Upper lobe of left lung (tissue), 6 donors: ENCODE measurements around the gene TESPA1. TPM values are rescaled to one million over a fixed set of nuclear protein-coding genes. Genes with fewer than 3 reads are reported as not detected.

Source experiments
- ATAC-seq, 2 donors: fragments of 200-7000 bp; cut with Tn5 transposase; one replicate each; pipeline ENCODE4 v1.9.1; 2022; ENCODE audit warnings: mild to moderate bottlenecking in 2 of 2, moderate library complexity in 2 of 2; ENCODE audit not compliant: low FRiP score in 2 of 2
- DNase-seq, 2 donors: peaks; one replicate each; pipeline ENCODE4 v3.0.0-alpha.2; 2019 to 2020
- H3K27ac ChIP-seq, 4 donors: fragments of 200-600 bp; sonication (generic); one replicate each; pipeline ENCODE4 v1.5.1; 2016 to 2019
- H3K27me3 ChIP-seq, 4 donors: fragments of 200-600 bp; sonication (generic); one replicate each; pipeline ENCODE4 v1.5.1; 2017 to 2019
- H3K36me3 ChIP-seq, 4 donors: fragments of 200-600 bp; sonication (generic); one replicate each; pipeline ENCODE4 v1.5.1; 2016 to 2019
- H3K4me1 ChIP-seq, 4 donors: fragments of 200-600 bp; sonication (generic); one replicate each; pipeline ENCODE4 v1.5.1; 2018 to 2019
- H3K4me3 ChIP-seq, 4 donors: fragments of 200-600 bp; sonication (generic); one replicate each; pipeline ENCODE4 v1.5.1; 2017 to 2019; ENCODE audit warnings: mild to moderate bottlenecking in 2 of 4, moderate library complexity in 1 of 4
- H3K9me3 ChIP-seq, 4 donors: fragments of 200-600 bp; sonication (generic); one replicate each; pipeline ENCODE4 v1.5.1; 2018 to 2019
- CTCF ChIP-seq, 6 experiments: fragments of 450-650 bp in 4 of 6; fragments of 200-600 bp in 2 of 6; sonication (generic) in 2 of 6; IDR thresholded peaks; one replicate each; pipeline ENCODE4 v1.5.1; 2016 to 2019; ENCODE audit warnings: antibody characterized with exemption in 6 of 6
- EP300 ChIP-seq, 4 donors: sonication (generic); formaldehyde crosslinking; IDR thresholded peaks; one replicate each; pipeline ENCODE4 v1.5.1; 2017; ENCODE audit warnings: antibody characterized with exemption in 4 of 4, control low read depth in 2 of 4
- POLR2A ChIP-seq, 4 donors: fragments of 450-650 bp; IDR thresholded peaks; one replicate each; pipeline ENCODE4 v1.5.1; 2016 to 2017; ENCODE audit warnings: antibody characterized with exemption in 4 of 4, mild to moderate bottlenecking in 2 of 4
- POLR2AphosphoS5 ChIP-seq, 2 donors: sonication (generic); formaldehyde crosslinking; IDR thresholded peaks; one replicate each; pipeline ENCODE4 v1.5.1; 2017; ENCODE audit warnings: antibody characterized with exemption in 2 of 2
- WGBS, 2 donors: methylation state at CpG; one replicate each; pipeline ENCODE4 v1.1.5; 2017 to 2018; 5-methylcytosine and 5-hydroxymethylcytosine counted together
- total RNA-seq, 6 donors: library from RNA; depleted of rRNA in 4 of 6; stranded (reverse); fragments of >200 nt in 4 of 6; gene quantifications; one replicate each; pipeline versions ENCODE4 v1.1.0 to v1.2.1, GENCODE V29; 2016 to 2021
- donor health status: DM: no; HTN: no; CAD: no; lungs with moderate emphysema.
- donor health status: DM: no; HTN: yes; CAD: no; lungs with severe emphysema.

TESPA1 gene
- 10 to 100 TPM in 1 of 6 donors, 1 to 10 TPM in 5; 2.7 to 10.5 (median 4.3) TPM for total RNA-seq

- TF ChIP-seq POLR2AphosphoS5 (IDR thresholded peaks at IDR 0.05) (peak in 1 of 2 donors; percentile 21), CTCF (IDR thresholded peaks at IDR 0.05) (no peak), EP300 (IDR thresholded peaks at IDR 0.05) (no peak), POLR2A (IDR thresholded peaks at IDR 0.05) (peak in 1 of 4 donors; percentile 38)
- Histone ChIP-seq H3K27me3 (no peaks in the 10 kb centered on the region), H3K36me3 (no peaks in the 10 kb centered on the region), H3K9me3 (no peaks in the 10 kb centered on the region), H3K4me3 (peak within 1 kb of the TSS in 2 of 4 donors; percentile 2 to 21), H3K27ac (peak within 1 kb of the TSS in 1 of 4 donors; percentile 16), H3K4me1 (peaks cover 0 to 7% (median 2%) of the 10 kb centered on the region in 4 donors)
- ATAC-seq (peak; percentile 82 to 83), DNase-seq (peak in 1 of 2 donors; percentile 77)
- WGBS, 2 donors, result 27 to 34% methylated on average over 12 of the region's 12 CpGs
Observed at GRCh38 chr12:54984658-54985376, at the start of gene TESPA1. Gene TESPA1 (minus strand): TSS chr12:54984762. CDS start chr12:54974562, 10,200 bp downstream.

- H3K27ac ChIP-seq, result no peak overlapping the region
- no peak overlapping the region for H3K4me3 ChIP-seq
- ATAC-seq (no peak), DNase-seq (peak in 1 of 2 donors; percentile 29)
- no peaks in the 10 kb centered on the region for H3K36me3 ChIP-seq
- no peaks in the 10 kb centered on the region for H3K9me3 ChIP-seq
- H3K4me1 ChIP-seq, result no peaks in the 10 kb centered on the region
- 46 to 61% methylated on average over 2 to 6 of the region's 6 CpGs for WGBS, 2 donors
- H3K27me3 ChIP-seq, result no peaks in the 10 kb centered on the region
- TF ChIP-seq POLR2A (IDR thresholded peaks at IDR 0.05) (no peak), POLR2AphosphoS5 (IDR thresholded peaks at IDR 0.05) (no peak), CTCF (IDR thresholded peaks at IDR 0.05) (no peak), EP300 (IDR thresholded peaks at IDR 0.05) (no peak)
Observed at GRCh38 chr12:55034218-55034617, 49.7 kb upstream of the TESPA1 start.

GRCh38 chr12:55025508-55025907 lies 40.9 kb upstream of the TESPA1 start:
- WGBS, 2 donors, result 66 to 74% methylated on average over 2 of the region's 2 CpGs
- no peak for DNase-seq
- no peak for ATAC-seq
- TF ChIP-seq CTCF (IDR thresholded peaks at IDR 0.05), result no peak
- no peak for TF ChIP-seq POLR2AphosphoS5 (IDR thresholded peaks at IDR 0.05)
- no peak for TF ChIP-seq POLR2A (IDR thresholded peaks at IDR 0.05)
- no peak for TF ChIP-seq EP300 (IDR thresholded peaks at IDR 0.05)
- Histone ChIP-seq H3K27ac (no peak overlapping the region), H3K27me3 (no peaks in the 10 kb centered on the region), H3K36me3 (no peaks in the 10 kb centered on the region), H3K4me3 (no peak overlapping the region), H3K4me1 (no peaks in the 10 kb centered on the region), H3K9me3 (no peaks in the 10 kb centered on the region)

GRCh38 chr12:55024575-55024974 lies 40.0 kb upstream of the TESPA1 start:
- Histone ChIP-seq H3K27ac (no peak overlapping the region), H3K4me3 (no peak overlapping the region), H3K27me3 (peaks cover 0 to 5% (median 0%) of the 10 kb centered on the region in 4 donors), H3K9me3 (no peaks in the 10 kb centered on the region), H3K36me3 (no peaks in the 10 kb centered on the region), H3K4me1 (peaks cover 0 to 5% (median 0%) of the 10 kb centered on the region in 4 donors)
- WGBS, 2 donors, result 72 to 79% methylated on average over 2 of the region's 2 CpGs
- TF ChIP-seq POLR2AphosphoS5 (IDR thresholded peaks at IDR 0.05) (no peak), CTCF (IDR thresholded peaks at IDR 0.05) (no peak), POLR2A (IDR thresholded peaks at IDR 0.05) (no peak), EP300 (IDR thresholded peaks at IDR 0.05) (no peak)
- no peak for ATAC-seq
- DNase-seq, result no peak
